ENCODE results near the gene ITFG1. TPM values are rescaled to one million over a fixed set of nuclear protein-coding genes. Genes with fewer than 3 reads are reported as not detected.

ITFG1 gene
- total and polyA plus RNA-seq, 2 of the 8 experiments (the other 6 are each of a cell fraction or from before 2014, with no cell fraction given): 13.8 to 22.2 TPM

- TF ChIP-seq JUN (IDR thresholded peaks at IDR 0.05; ENCODE audit: low read depth, low read length) (no peak), NANOG (IDR thresholded peaks at IDR 0.05; ENCODE audit: insufficient read depth, low read depth, low read length, poor library complexity, severe bottlenecking) (no peak), HDAC2 (IDR thresholded peaks at IDR 0.05; ENCODE audit: borderline replicate concordance in 1 of 2, low read depth in 2 of 2, low read length in 2 of 2) (no peak), RNF2 (IDR thresholded peaks at IDR 0.05; ENCODE audit: borderline replicate concordance, low read depth, low read length, missing control alignments, poor library complexity, severe bottlenecking) (no peak)
Measured at GRCh38 chr16:47113130-47113529, 347.7 kb downstream of the ITFG1 start (continued).

Data from H1 (cell line).